HepG2 (cell line): ENCODE results near the gene SLC34A2. TPM values are rescaled to one million over a fixed set of nuclear protein-coding genes. Genes with fewer than 3 reads are reported as not detected.

ENCODE experiments used
- ATAC-seq: fragments of 200-7000 bp; cut with Tn5 transposase; 3 replicates; pipeline ENCODE4 v1.9.1; 2020; ENCODE audit warnings: mild to moderate bottlenecking, moderate library complexity
- BruUV-seq: library from RNA; stranded (reverse); fragments of 400-500 nt; replicated peaks from 2 replicates; lab custom pipeline; 2021; lab: Mats Ljungman, UMichigan
- CTCF ChIA-PET: fragments of 300-600 bp; formaldehyde crosslinking; extraction: SDS; loops from one replicate; lab custom pipeline; 2021; ENCODE audit warnings: low total read pairs, inconsistent platforms, low intra/inter-chr PET ratio; lab: Yijun Ruan, JAX
- POLR2A ChIA-PET: fragments of 350-600 bp; sonication (Branson Sonifier 250); formaldehyde crosslinking; loops from one replicate; lab custom pipeline; 2020; ENCODE audit warnings: antibody characterized with exemption, inconsistent platforms; lab: Yijun Ruan, JAX
- DNase-seq: peaks from one replicate; pipeline ENCODE4 v3.0.0-alpha.2; 2015; ENCODE audit warnings: low spot score
- FAIRE-seq: peaks from 3 replicates; lab custom pipeline; 2011; peaks lifted over from hg19 to GRCh38; lab: Jason Lieb, UNC
- H2AFZ ChIP-seq: one replicate; pipeline ENCODE4 v1.6.1; 2011; ENCODE audit warnings: low read length, inconsistent platforms
- H3K27ac ChIP-seq: fragments of 300-600 bp; 3 replicates; pipeline ENCODE4 v1.8.0; 2011; ENCODE audit warnings: mixed run types, mild to moderate bottlenecking, mixed read lengths, low read length, inconsistent platforms; ENCODE audit not compliant: insufficient read depth; ENCODE audit errors: extremely low read length
- H3K27me3 ChIP-seq, 2 experiments: fragments of 200-600 bp in 1 of 2; 2 replicates in 1 of 2; 3 replicates in 1 of 2; pipeline versions ENCODE4 v1.6.0 to v1.8.0; 2011; ENCODE audit warnings: low read length in 2 of 2, mild to moderate bottlenecking in 2 of 2, moderate library complexity in 2 of 2, inconsistent platforms in 1 of 2; ENCODE audit not compliant: insufficient read depth in 2 of 2, control insufficient read depth in 1 of 2
- H3K36me3 ChIP-seq, 2 experiments: fragments of 200-600 bp in 1 of 2; replicated peaks in 1 of 2; 2 replicates in 1 of 2; 3 replicates in 1 of 2; pipeline versions ENCODE4 v1.5.1 to v1.8.0; 2011; ENCODE audit warnings: low read length in 2 of 2, inconsistent platforms in 1 of 2; ENCODE audit not compliant: insufficient read depth in 2 of 2, control insufficient read depth in 1 of 2
- H3K4me1 ChIP-seq: 2 replicates; pipeline ENCODE4 v1.5.1; 2012; ENCODE audit warnings: low read length, inconsistent platforms; ENCODE audit not compliant: insufficient read depth
- H3K4me2 ChIP-seq: 2 replicates; pipeline ENCODE4 v1.6.0; 2011; ENCODE audit warnings: low read depth, low read length, inconsistent platforms
- H3K4me3 ChIP-seq, 3 experiments: fragments of 200-600 bp in 1 of 3; sonication (generic), shearing (Covaris generic) in 1 of 3; replicated peaks in 1 of 3; 2 replicates each; pipeline ENCODE4 v1.5.1; 2011 to 2016; ENCODE audit warnings: low read length in 3 of 3, inconsistent platforms in 2 of 3, low read depth in 2 of 3, mild to moderate bottlenecking in 2 of 3, control low read depth in 1 of 3, mixed read lengths in 1 of 3; ENCODE audit not compliant: insufficient read depth in 1 of 3
- H3K79me2 ChIP-seq: one replicate; pipeline ENCODE4 v1.6.1; 2011; ENCODE audit warnings: low read length, inconsistent platforms; ENCODE audit not compliant: insufficient read depth
- H3K9ac ChIP-seq: 2 replicates; pipeline ENCODE4 v1.6.0; 2011; ENCODE audit warnings: mild to moderate bottlenecking, low read depth, low read length, inconsistent platforms; ENCODE audit not compliant: insufficient read depth
- H3K9me3 ChIP-seq: 2 replicates; pipeline ENCODE4 v1.5.1; 2012; ENCODE audit warnings: mild to moderate bottlenecking, low read length
- H4K20me1 ChIP-seq: 2 replicates; pipeline ENCODE4 v1.6.0; 2011; ENCODE audit warnings: inconsistent platforms, mild to moderate bottlenecking, low read length, moderate library complexity; ENCODE audit not compliant: insufficient read depth
- ARID3A ChIP-seq: IDR thresholded peaks from 2 replicates; pipeline ENCODE4 v1.6.1; 2012; ENCODE audit warnings: low read depth, low read length, improper control_type of control experiment
- ATF2 ChIP-seq: sonication (generic); formaldehyde crosslinking; IDR thresholded peaks from 2 replicates; pipeline ENCODE4 v1.4.0; 2020; ENCODE audit warnings: missing genetic modification reagents
- E2F2 ChIP-seq: sonication (generic); formaldehyde crosslinking; IDR thresholded peaks from 2 replicates; pipeline ENCODE4 v1.4.0; 2020; ENCODE audit warnings: missing genetic modification reagents, borderline replicate concordance
- FOXM1 ChIP-seq: sonication (generic); formaldehyde crosslinking; IDR thresholded peaks from 2 replicates; pipeline ENCODE4 v1.5.0; 2020; ENCODE audit warnings: missing genetic modification reagents
- KDM3A ChIP-seq: IDR thresholded peaks from 2 replicates; pipeline ENCODE4 v1.6.1; 2018; ENCODE audit warnings: low read depth, missing compliant biosample characterization
- MEIS1 ChIP-seq: sonication (generic); formaldehyde crosslinking; IDR thresholded peaks from 2 replicates; pipeline ENCODE4 v1.9.0; 2021; ENCODE audit warnings: mild to moderate bottlenecking, missing genetic modification reagents, moderate library complexity, borderline replicate concordance
- NFAT5 ChIP-seq: sonication (generic); formaldehyde crosslinking; IDR thresholded peaks from 2 replicates; pipeline ENCODE4 v1.4.0; 2020; ENCODE audit warnings: missing genetic modification reagents
- NR3C1 ChIP-seq: sonication (generic); formaldehyde crosslinking; IDR thresholded peaks from 2 replicates; pipeline ENCODE4 v1.4.0; 2020; ENCODE audit warnings: missing genetic modification reagents
- RBM39 ChIP-seq: fragments of 200-400 bp; formaldehyde crosslinking; IDR thresholded peaks from one replicate; pipeline ENCODE4 v1.6.1; 2018; ENCODE audit warnings: antibody characterized with exemption, mild to moderate bottlenecking, low read depth, low read length; ENCODE audit not compliant: poor library complexity, severe bottlenecking
- ZBTB7B ChIP-seq: sonication (generic); formaldehyde crosslinking; IDR thresholded peaks from 2 replicates; pipeline ENCODE4 v1.4.0; 2020; ENCODE audit warnings: missing genetic modification reagents
- WGBS: methylation state at CpG from one replicate; pipeline ENCODE4 v1.1.6; 2017; ENCODE audit warnings: low lambda C conversion rate; 5-methylcytosine and 5-hydroxymethylcytosine counted together
- in situ Hi-C: cut with HindIII; loops from 2 replicates; pipeline ENCODE4 v1.10.0; 2017; ENCODE audit warnings: low pct_unique_long_range_greater_than_20kb; ENCODE audit not compliant: extremely low pct_ligation_motif_present
- intact Hi-C: fragments of 100-400 bp; cut with micrococcal nuclease; formaldehyde crosslinking; loops from one replicate; pipeline ENCODE4 v1.10.0; 2022; ENCODE audit not compliant: unreplicated experiment
- polyA plus RNA-seq, 8 experiments: library from polyadenylated mRNA; depleted of rRNA in 3 of 8; stranded (reverse) in 7 of 8; unstranded in 1 of 8; fragments of >200 nt; fragmentation: Illumina TruSeq in 4 of 8; extraction: Trizol in 4 of 8; gene quantifications; 2 replicates each; pipeline versions ENCODE4 v1.2.1 to v1.2.3, GENCODE V29; 2011 to 2016; ENCODE audit warnings: low read depth in 4 of 8, missing spikeins in 1 of 8, mixed read lengths in 1 of 8; ENCODE audit not compliant: insufficient read depth in 1 of 8
- total RNA-seq, 5 experiments: library from RNA; depleted of rRNA; stranded (reverse); fragments of >200 nt; fragmentation: Illumina TruSeq; extraction: Trizol; gene quantifications; 2 replicates each; pipeline ENCODE4 v1.2.3, GENCODE V29; 2016; ENCODE audit warnings: low read depth in 1 of 5

SLC34A2 gene
- total and polyA plus RNA-seq, 2 of the 13 experiments (the other 11 are each of a cell fraction or from before 2014, with no cell fraction given), result not detected

- Histone ChIP-seq H3K4me3 (no peak overlapping the region), H3K36me3 (no peaks in the 10 kb centered on the region), H3K4me2 (no peak overlapping the region), H3K27ac (no peak overlapping the region), H3K9me3 (no peaks in the 10 kb centered on the region), H4K20me1 (no peaks in the 10 kb centered on the region), H2AFZ (no peak overlapping the region), H3K79me2 (no peaks in the 10 kb centered on the region), H3K27me3 (no peaks in the 10 kb centered on the region), H3K9ac (no peak overlapping the region), H3K4me1 (no peaks in the 10 kb centered on the region)
- DNase-seq (no peak), FAIRE-seq (no peak), ATAC-seq (no peak)
- 92% methylated on average over 23 of the region's 30 CpGs for WGBS
- TF ChIP-seq RBM39 (no peak), MEIS1 (CRISPR knock-in tag) (no peak), NFAT5 (CRISPR knock-in tag) (no peak), ARID3A (no peak), NR3C1 (CRISPR knock-in tag) (no peak), FOXM1 (CRISPR knock-in tag) (no peak), KDM3A (CRISPR knock-in tag) (no peak), E2F2 (no peak), ATF2 (CRISPR knock-in tag) (no peak), ZBTB7B (CRISPR knock-in tag) (no peak)
- in situ Hi-C loops, result no loop called here
- ChIA-PET POLR2A (no interaction called here), CTCF (no interaction called here)
- no TSS peak for BruUV-seq
- intact Hi-C loops, result no loop called here
These were observed 20.6 kb downstream of the SLC34A2 start for GRCh38 chr4:25676221-25676620.
